HepG2 (cell line): ENCODE data around the gene CSNK1D. TPM values are rescaled to one million over a fixed set of nuclear protein-coding genes. Genes with fewer than 3 reads are reported as not detected.

Experiments used
- AGO2 ChIP-seq: fragments of 200-400 bp; formaldehyde crosslinking; optimal IDR thresholded peaks from 2 replicates; pipeline ENCODE3; 2017; ENCODE audit warnings: mild to moderate bottlenecking, low read depth, low read length, moderate library complexity
- AKAP8 ChIP-seq: sonication (generic); formaldehyde crosslinking; IDR thresholded peaks from 2 replicates; pipeline ENCODE4 v1.5.1; 2020; ENCODE audit warnings: mild to moderate bottlenecking, missing genetic modification reagents
- ARNT2 ChIP-seq: sonication (generic); formaldehyde crosslinking; IDR thresholded peaks from 2 replicates; pipeline ENCODE4 v1.8.0; 2022; ENCODE audit warnings: mild to moderate bottlenecking, low read depth, missing genetic modification reagents, moderate library complexity
- JUN ChIP-seq: sonication (generic); formaldehyde crosslinking; IDR thresholded peaks from 2 replicates; pipeline ENCODE4 v1.4.0; 2020; ENCODE audit warnings: mild to moderate bottlenecking, missing genetic modification reagents
- MBNL3 ChIP-seq: fragments of 250-450 bp; sonication (Bioruptor Pico); conservative IDR thresholded peaks from 2 replicates; pipeline ENCODE4 v1.8.0; 2022; ENCODE audit warnings: mild to moderate bottlenecking, inconsistent platforms
- NFKB2 ChIP-seq: sonication (generic); formaldehyde crosslinking; IDR thresholded peaks from 2 replicates; pipeline ENCODE4 v1.4.0; 2020; ENCODE audit warnings: missing genetic modification reagents, borderline replicate concordance
- PAF1 ChIP-seq: IDR thresholded peaks from 2 replicates; pipeline ENCODE4 v1.6.1; 2016; ENCODE audit warnings: missing genetic modification reagents, missing compliant biosample characterization
- SP4 ChIP-seq: sonication (generic); formaldehyde crosslinking; IDR thresholded peaks from 2 replicates; pipeline ENCODE4 v1.8.1; 2023; ENCODE audit warnings: mild to moderate bottlenecking, missing genetic modification reagents
- YEATS4 ChIP-seq: sonication (generic); formaldehyde crosslinking; IDR thresholded peaks from 2 replicates; pipeline ENCODE4 v1.4.0; 2020; ENCODE audit warnings: missing genetic modification reagents, borderline replicate concordance
- ZBTB7B ChIP-seq: sonication (generic); formaldehyde crosslinking; IDR thresholded peaks from 2 replicates; pipeline ENCODE4 v1.4.0; 2020; ENCODE audit warnings: missing genetic modification reagents
- ZC3H4 ChIP-seq: sonication (generic); formaldehyde crosslinking; IDR thresholded peaks from 2 replicates; pipeline ENCODE4 v1.4.0; 2020; ENCODE audit warnings: missing genetic modification reagents, borderline replicate concordance
- ZNF598 ChIP-seq: sonication (generic); formaldehyde crosslinking; IDR thresholded peaks from 2 replicates; pipeline ENCODE4 v1.5.1; 2020; ENCODE audit warnings: mild to moderate bottlenecking, missing genetic modification reagents, borderline replicate concordance
- polyA plus RNA-seq, 8 experiments: library from polyadenylated mRNA; depleted of rRNA in 3 of 8; stranded (reverse) in 7 of 8; unstranded in 1 of 8; fragments of >200 nt; fragmentation: Illumina TruSeq in 4 of 8; extraction: Trizol in 4 of 8; gene quantifications; 2 replicates each; pipeline versions ENCODE4 v1.2.1 to v1.2.3, GENCODE V29; 2011 to 2016; ENCODE audit warnings: low read depth in 4 of 8, missing spikeins in 1 of 8, mixed read lengths in 1 of 8; ENCODE audit not compliant: insufficient read depth in 1 of 8
- total RNA-seq, 5 experiments: library from RNA; depleted of rRNA; stranded (reverse); fragments of >200 nt; fragmentation: Illumina TruSeq; extraction: Trizol; gene quantifications; 2 replicates each; pipeline ENCODE4 v1.2.3, GENCODE V29; 2016; ENCODE audit warnings: low read depth in 1 of 5
- TF ChIP-seq, protein P1 (sequence below), 2 experiments: sonication (generic) in 1 of 2; formaldehyde crosslinking in 1 of 2; IDR thresholded peaks; 2 replicates each; pipeline versions ENCODE4 v1.6.1 to v1.9.0; 2014 to 2022; ENCODE audit warnings: antibody characterized with exemption in 1 of 2, borderline replicate concordance in 1 of 2, inconsistent platforms in 1 of 2, low read depth in 1 of 2, missing genetic modification reagents in 1 of 2
- TF ChIP-seq, protein P2 (sequence below): sonication (generic); formaldehyde crosslinking; IDR thresholded peaks from 2 replicates; pipeline ENCODE4 v1.4.0; 2020; ENCODE audit warnings: missing genetic modification reagents; ENCODE audit errors: not compliant biosample characterization
- TF ChIP-seq, protein P3 (sequence below): sonication (generic); formaldehyde crosslinking; IDR thresholded peaks from 2 replicates; pipeline ENCODE4 v1.5.0; 2020; ENCODE audit warnings: missing genetic modification reagents
- TF ChIP-seq, protein P4 (sequence below): sonication (generic); formaldehyde crosslinking; IDR thresholded peaks from 2 replicates; pipeline ENCODE4 v1.4.0; 2020; ENCODE audit warnings: missing genetic modification reagents
- TF ChIP-seq, protein P5 (sequence below): sonication (generic); formaldehyde crosslinking; IDR thresholded peaks from 2 replicates; pipeline ENCODE4 v1.5.1; 2020; ENCODE audit warnings: mild to moderate bottlenecking, moderate library complexity, missing genetic modification reagents

CSNK1D gene
- total and polyA plus RNA-seq, 2 of the 13 experiments (the other 11 are each of a cell fraction or from before 2014, with no cell fraction given) = 31.5 to 128 TPM

DNA sequence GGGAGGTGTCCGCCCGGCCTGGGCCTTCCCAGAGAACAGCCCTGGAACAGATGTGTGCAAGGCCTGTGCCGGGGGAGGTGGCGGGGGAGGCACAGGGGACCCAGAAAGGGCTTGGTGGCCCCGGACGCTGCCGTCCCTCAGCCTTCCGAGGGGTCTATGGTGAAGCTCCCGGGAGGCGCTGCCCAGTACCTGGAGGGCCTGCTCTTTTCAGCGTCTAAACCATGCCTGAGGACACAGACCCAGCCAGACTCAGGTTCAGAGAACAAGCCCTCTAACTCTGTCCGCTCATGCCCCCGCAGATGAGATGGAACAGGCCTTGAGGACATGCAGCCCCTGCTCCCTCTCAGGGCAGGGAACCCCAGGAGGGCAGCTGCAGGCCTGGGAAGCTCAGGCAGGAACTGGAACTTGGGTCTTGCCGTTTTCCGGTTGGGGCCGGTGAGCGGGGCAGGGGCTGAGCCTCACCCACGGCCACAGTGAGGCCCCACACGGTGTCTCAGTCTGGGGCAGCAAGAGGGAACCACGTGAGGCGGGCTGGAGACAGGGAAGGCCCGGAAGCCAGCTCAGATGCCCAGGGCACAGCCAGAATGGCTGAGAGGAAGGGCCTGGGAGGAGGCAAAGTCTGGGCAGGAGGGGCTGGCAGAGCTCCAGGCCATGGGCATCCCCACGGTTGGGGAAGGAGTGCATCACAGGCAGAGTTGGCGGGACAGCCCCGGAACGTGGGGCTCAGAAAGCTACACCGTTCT lies 32.1 kb downstream of the CSNK1D start (continued):
- TF ChIP-seq, protein P1, sequence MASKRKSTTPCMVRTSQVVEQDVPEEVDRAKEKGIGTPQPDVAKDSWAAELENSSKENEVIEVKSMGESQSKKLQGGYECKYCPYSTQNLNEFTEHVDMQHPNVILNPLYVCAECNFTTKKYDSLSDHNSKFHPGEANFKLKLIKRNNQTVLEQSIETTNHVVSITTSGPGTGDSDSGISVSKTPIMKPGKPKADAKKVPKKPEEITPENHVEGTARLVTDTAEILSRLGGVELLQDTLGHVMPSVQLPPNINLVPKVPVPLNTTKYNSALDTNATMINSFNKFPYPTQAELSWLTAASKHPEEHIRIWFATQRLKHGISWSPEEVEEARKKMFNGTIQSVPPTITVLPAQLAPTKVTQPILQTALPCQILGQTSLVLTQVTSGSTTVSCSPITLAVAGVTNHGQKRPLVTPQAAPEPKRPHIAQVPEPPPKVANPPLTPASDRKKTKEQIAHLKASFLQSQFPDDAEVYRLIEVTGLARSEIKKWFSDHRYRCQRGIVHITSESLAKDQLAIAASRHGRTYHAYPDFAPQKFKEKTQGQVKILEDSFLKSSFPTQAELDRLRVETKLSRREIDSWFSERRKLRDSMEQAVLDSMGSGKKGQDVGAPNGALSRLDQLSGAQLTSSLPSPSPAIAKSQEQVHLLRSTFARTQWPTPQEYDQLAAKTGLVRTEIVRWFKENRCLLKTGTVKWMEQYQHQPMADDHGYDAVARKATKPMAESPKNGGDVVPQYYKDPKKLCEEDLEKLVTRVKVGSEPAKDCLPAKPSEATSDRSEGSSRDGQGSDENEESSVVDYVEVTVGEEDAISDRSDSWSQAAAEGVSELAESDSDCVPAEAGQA (IDR thresholded peaks at IDR 0.05; ENCODE audit: low read depth) = peak; percentile 39; the same call in 1 of the 2 replicates
- TF ChIP-seq, protein P1 (CRISPR knock-in tag; IDR thresholded peaks at IDR 0.05; ENCODE audit: borderline replicate concordance) = peak; percentile 86; the same call in 1 of the 2 replicates
- no peak for TF ChIP-seq JUN (CRISPR knock-in tag)
- TF ChIP-seq SP4 = peak; percentile 5; the same call in 1 of the 2 replicates
- TF ChIP-seq PAF1 (CRISPR knock-in tag) = peak; percentile 98
- 0 out of 2 replicates have a peak, but pooled peaks have one; percentile 41 for TF ChIP-seq ARNT2 (CRISPR knock-in tag)
- peak; percentile 75 for TF ChIP-seq NFKB2
- TF ChIP-seq, protein P2, sequence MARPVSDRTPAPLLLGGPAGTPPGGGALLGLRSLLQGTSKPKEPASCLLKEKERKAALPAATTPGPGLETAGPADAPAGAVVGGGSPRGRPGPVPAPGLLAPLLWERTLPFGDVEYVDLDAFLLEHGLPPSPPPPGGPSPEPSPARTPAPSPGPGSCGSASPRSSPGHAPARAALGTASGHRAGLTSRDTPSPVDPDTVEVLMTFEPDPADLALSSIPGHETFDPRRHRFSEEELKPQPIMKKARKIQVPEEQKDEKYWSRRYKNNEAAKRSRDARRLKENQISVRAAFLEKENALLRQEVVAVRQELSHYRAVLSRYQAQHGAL (CRISPR knock-in tag) = peak; percentile 96
- TF ChIP-seq YEATS4 (CRISPR knock-in tag) = peak; percentile 86
- TF ChIP-seq, protein P3, sequence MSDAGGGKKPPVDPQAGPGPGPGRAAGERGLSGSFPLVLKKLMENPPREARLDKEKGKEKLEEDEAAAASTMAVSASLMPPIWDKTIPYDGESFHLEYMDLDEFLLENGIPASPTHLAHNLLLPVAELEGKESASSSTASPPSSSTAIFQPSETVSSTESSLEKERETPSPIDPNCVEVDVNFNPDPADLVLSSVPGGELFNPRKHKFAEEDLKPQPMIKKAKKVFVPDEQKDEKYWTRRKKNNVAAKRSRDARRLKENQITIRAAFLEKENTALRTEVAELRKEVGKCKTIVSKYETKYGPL (CRISPR knock-in tag) = peak; percentile 54; the same call in 1 of the 2 replicates
- TF ChIP-seq ZBTB7B (CRISPR knock-in tag) = no peak; the same call in 1 of the 2 replicates
- TF ChIP-seq MBNL3 (CRISPR knock-in tag) = no peak
- TF ChIP-seq, protein P4, sequence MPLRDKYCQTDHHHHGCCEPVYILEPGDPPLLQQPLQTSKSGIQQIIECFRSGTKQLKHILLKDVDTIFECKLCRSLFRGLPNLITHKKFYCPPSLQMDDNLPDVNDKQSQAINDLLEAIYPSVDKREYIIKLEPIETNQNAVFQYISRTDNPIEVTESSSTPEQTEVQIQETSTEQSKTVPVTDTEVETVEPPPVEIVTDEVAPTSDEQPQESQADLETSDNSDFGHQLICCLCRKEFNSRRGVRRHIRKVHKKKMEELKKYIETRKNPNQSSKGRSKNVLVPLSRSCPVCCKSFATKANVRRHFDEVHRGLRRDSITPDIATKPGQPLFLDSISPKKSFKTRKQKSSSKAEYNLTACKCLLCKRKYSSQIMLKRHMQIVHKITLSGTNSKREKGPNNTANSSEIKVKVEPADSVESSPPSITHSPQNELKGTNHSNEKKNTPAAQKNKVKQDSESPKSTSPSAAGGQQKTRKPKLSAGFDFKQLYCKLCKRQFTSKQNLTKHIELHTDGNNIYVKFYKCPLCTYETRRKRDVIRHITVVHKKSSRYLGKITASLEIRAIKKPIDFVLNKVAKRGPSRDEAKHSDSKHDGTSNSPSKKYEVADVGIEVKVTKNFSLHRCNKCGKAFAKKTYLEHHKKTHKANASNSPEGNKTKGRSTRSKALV (CRISPR knock-in tag) = no peak; the same call in 1 of the 2 replicates
- TF ChIP-seq ZC3H4 (CRISPR knock-in tag) = peak; percentile 62
- TF ChIP-seq, protein P5, sequence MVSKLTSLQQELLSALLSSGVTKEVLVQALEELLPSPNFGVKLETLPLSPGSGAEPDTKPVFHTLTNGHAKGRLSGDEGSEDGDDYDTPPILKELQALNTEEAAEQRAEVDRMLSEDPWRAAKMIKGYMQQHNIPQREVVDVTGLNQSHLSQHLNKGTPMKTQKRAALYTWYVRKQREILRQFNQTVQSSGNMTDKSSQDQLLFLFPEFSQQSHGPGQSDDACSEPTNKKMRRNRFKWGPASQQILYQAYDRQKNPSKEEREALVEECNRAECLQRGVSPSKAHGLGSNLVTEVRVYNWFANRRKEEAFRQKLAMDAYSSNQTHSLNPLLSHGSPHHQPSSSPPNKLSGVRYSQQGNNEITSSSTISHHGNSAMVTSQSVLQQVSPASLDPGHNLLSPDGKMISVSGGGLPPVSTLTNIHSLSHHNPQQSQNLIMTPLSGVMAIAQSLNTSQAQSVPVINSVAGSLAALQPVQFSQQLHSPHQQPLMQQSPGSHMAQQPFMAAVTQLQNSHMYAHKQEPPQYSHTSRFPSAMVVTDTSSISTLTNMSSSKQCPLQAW (CRISPR knock-in tag) = peak; percentile 68
- TF ChIP-seq ZNF598 (CRISPR knock-in tag) = no peak
- TF ChIP-seq AGO2 = peak; percentile 95
- TF ChIP-seq AKAP8 (CRISPR knock-in tag) = peak; percentile 99
